Lower lobe of right lung (tissue), 2 donors: ENCODE measurements around the gene NAB2. TPM values are rescaled to one million over a fixed set of nuclear protein-coding genes. Genes with fewer than 3 reads are reported as not detected.

Experiments
- ATAC-seq, 2 donors: fragments of 200-7000 bp; cut with Tn5 transposase; one replicate each; pipeline ENCODE4 v1.9.1; 2020 to 2022; ENCODE audit warnings: mild to moderate bottlenecking in 2 of 2, moderate library complexity in 2 of 2
- DNase-seq: peaks from one replicate; pipeline ENCODE4 v3.0.0-alpha.2; 2020
- H3K27ac ChIP-seq: fragments of 200-600 bp; one replicate; pipeline ENCODE4 v1.8.0; 2022
- H3K27me3 ChIP-seq: fragments of 200-600 bp; one replicate; pipeline ENCODE4 v1.8.0; 2022; ENCODE audit warnings: low read depth
- H3K36me3 ChIP-seq: fragments of 200-600 bp; one replicate; pipeline ENCODE4 v1.8.0; 2022; ENCODE audit warnings: mild to moderate bottlenecking
- H3K4me1 ChIP-seq: fragments of 200-600 bp; one replicate; pipeline ENCODE4 v1.8.0; 2022
- H3K4me3 ChIP-seq: fragments of 200-600 bp; one replicate; pipeline ENCODE4 v1.8.0; 2022; ENCODE audit warnings: mild to moderate bottlenecking
- H3K9me3 ChIP-seq: fragments of 200-600 bp; one replicate; pipeline ENCODE4 v1.8.0; 2022
- CTCF ChIP-seq: fragments of 200-600 bp; IDR thresholded peaks from one replicate; pipeline ENCODE4 v1.8.0; 2022; ENCODE audit warnings: antibody characterized with exemption, mild to moderate bottlenecking
- intact Hi-C: fragments of 100-400 bp; cut with DNase I; formaldehyde crosslinking; loops from one replicate; pipeline ENCODE4 v1.11.0; 2022
- total RNA-seq: library from RNA; stranded (reverse); fragmentation: NEBNext Ultra II Directional; extraction: Animal tissue kit (Norgen Biotek cat#: 25700); gene quantifications from one replicate; pipeline ENCODE4 v1.2.1, GENCODE V29; 2021
- donor health status: DM: no; HTN: yes; CAD: no; lungs with severe emphysema.

NAB2 gene
- total RNA-seq, 1 donor from 2014 or later: 28.9 TPM

GRCh38 chr12:57124261-57124877 is 35.5 kb downstream of the NAB2 start:
- intact Hi-C loops: loop anchor here (10.0 kb wide), 1 partner anchor 50 kb away; no protein-coding TSS in a partner anchor
- no peaks in the 10 kb centered on the region for H3K27me3 ChIP-seq
- H3K27ac ChIP-seq: no peak overlapping the region
- no peaks in the 10 kb centered on the region for H3K36me3 ChIP-seq
- peak; percentile 42 to 67 for ATAC-seq
- TF ChIP-seq CTCF: peak; percentile 98
- H3K4me3 ChIP-seq: no peak overlapping the region
- DNase-seq: no peak
- no peaks in the 10 kb centered on the region for H3K9me3 ChIP-seq
- H3K4me1 ChIP-seq: peaks cover 16% of the 10 kb centered on the region

- Histone ChIP-seq H3K4me1 (peaks cover 25% of the 10 kb centered on the region), H3K36me3 (no peaks in the 10 kb centered on the region), H3K9me3 (no peaks in the 10 kb centered on the region), H3K27me3 (no peaks in the 10 kb centered on the region), H3K4me3 (no peak overlapping the region), H3K27ac (no peak overlapping the region)
- no peak for TF ChIP-seq CTCF
- intact Hi-C loops: loop anchor here (10.0 kb wide), 1 partner anchor 49 kb away; no protein-coding TSS in a partner anchor
- ATAC-seq: no peak
- no peak for DNase-seq
Observed at GRCh38 chr12:57126061-57126460, 37.1 kb downstream of the NAB2 start.

GRCh38 chr12:57126561-57126960 is 37.6 kb downstream of the NAB2 start:
- Histone ChIP-seq H3K27ac (peak overlapping the region; percentile 92), H3K4me3 (peak overlapping the region; percentile 95), H3K4me1 (peaks cover 30% of the 10 kb centered on the region), H3K27me3 (no peaks in the 10 kb centered on the region), H3K36me3 (no peaks in the 10 kb centered on the region), H3K9me3 (no peaks in the 10 kb centered on the region)
- TF ChIP-seq CTCF: no peak
- intact Hi-C loops: loop anchor here (10.0 kb wide), 1 partner anchor 48 kb away; no protein-coding TSS in a partner anchor
- ATAC-seq: no peak
- DNase-seq: no peak

- no peaks in the 10 kb centered on the region for H3K36me3 ChIP-seq
- intact Hi-C loops: loop anchor here (10.0 kb wide), 1 partner anchor 48 kb away; no protein-coding TSS in a partner anchor
- peaks cover 36% of the 10 kb centered on the region for H3K4me1 ChIP-seq
- H3K27me3 ChIP-seq: no peaks in the 10 kb centered on the region
- peak; percentile 86 for DNase-seq
- ATAC-seq: peak; percentile 78 to 80
- peak; percentile 30 for TF ChIP-seq CTCF
- no peaks in the 10 kb centered on the region for H3K9me3 ChIP-seq
- peak overlapping the region; percentile 92 for H3K27ac ChIP-seq
- peak overlapping the region; percentile 95 for H3K4me3 ChIP-seq
Observed at GRCh38 chr12:57127101-57127725, 38.3 kb downstream of the NAB2 start.

- intact Hi-C loops: loop anchor here (10.0 kb wide), 1 partner anchor 47 kb away; no protein-coding TSS in a partner anchor
- Histone ChIP-seq H3K27me3 (no peaks in the 10 kb centered on the region), H3K27ac (peak within 1 kb of the TSS; percentile 92), H3K36me3 (no peaks in the 10 kb centered on the region), H3K4me1 (peaks cover 43% of the 10 kb centered on the region), H3K9me3 (no peaks in the 10 kb centered on the region), H3K4me3 (peak within 1 kb of the TSS; percentile 95)
- DNase-seq (peak; percentile 87), ATAC-seq (peak; percentile 86 to 87)
- TF ChIP-seq CTCF: no peak
Observed at GRCh38 chr12:57127726-57128518, 39.0 kb downstream of the NAB2 start, which contains the start of gene LRP1. TSS of gene LRP1 (plus strand) at chr12:57128483. CDS start at chr12:57128965, 482 bp downstream.
